HepG2 (cell line): ENCODE results near the gene ALG11. TPM values are rescaled to one million over a fixed set of nuclear protein-coding genes. Genes with fewer than 3 reads are reported as not detected.
A peak's percentile ranks its signal among the peaks of the same experiment; 100 is the strongest.

Experiments used
- ATF4 ChIP-seq, 2 experiments: fragments of 450-650 bp in 1 of 2; sonication (generic) in 1 of 2; formaldehyde crosslinking; IDR thresholded peaks; 2 replicates each; pipeline versions ENCODE4 v1.5.0 to v1.8.0; 2020 to 2022; ENCODE audit warnings: mild to moderate bottlenecking in 1 of 2, missing genetic modification reagents in 1 of 2
- GFI1 ChIP-seq: sonication (generic); formaldehyde crosslinking; IDR thresholded peaks from 2 replicates; pipeline ENCODE4 v1.5.0; 2020; ENCODE audit warnings: missing genetic modification reagents, mild to moderate bottlenecking, borderline replicate concordance
- GTF2F1 ChIP-seq: fragments of 150-350 bp; IDR thresholded peaks from 2 replicates; pipeline ENCODE4 v1.6.1; 2014; ENCODE audit warnings: low read length
- IRF9 ChIP-seq: sonication (generic); formaldehyde crosslinking; IDR thresholded peaks from 2 replicates; pipeline ENCODE4 v1.8.0; 2022; ENCODE audit warnings: missing genetic modification reagents, mild to moderate bottlenecking, borderline replicate concordance
- MED8 ChIP-seq: sonication (generic); formaldehyde crosslinking; IDR thresholded peaks from 2 replicates; pipeline ENCODE4 v1.8.1; 2023; ENCODE audit warnings: mild to moderate bottlenecking, missing genetic modification reagents; ENCODE audit not compliant: insufficient replicate concordance
- RXRB ChIP-seq: IDR thresholded peaks from 2 replicates; pipeline ENCODE4 v1.6.1; 2016; ENCODE audit warnings: borderline replicate concordance, missing genetic modification reagents, missing compliant biosample characterization
- SPEN ChIP-seq: sonication (generic); formaldehyde crosslinking; IDR thresholded peaks from 2 replicates; pipeline ENCODE4 v1.5.1; 2020; ENCODE audit warnings: low read depth, mild to moderate bottlenecking, missing genetic modification reagents
- TBL1XR1 ChIP-seq: fragments of 150-350 bp; IDR thresholded peaks from 2 replicates; pipeline ENCODE4 v1.6.1; 2014; ENCODE audit warnings: borderline replicate concordance, low read length; ENCODE audit not compliant: partially characterized antibody
- U2AF2 ChIP-seq: fragments of 200-400 bp; formaldehyde crosslinking; IDR thresholded peaks from 2 replicates; pipeline ENCODE4 v1.6.1; 2017; ENCODE audit warnings: low read depth, mild to moderate bottlenecking, low read length
- ZFP37 ChIP-seq: sonication (generic); formaldehyde crosslinking; IDR thresholded peaks from 2 replicates; pipeline ENCODE4 v1.4.0; 2020; ENCODE audit warnings: missing genetic modification reagents, borderline replicate concordance
- ZHX2 ChIP-seq, 2 experiments: sonication (generic) in 1 of 2; formaldehyde crosslinking in 1 of 2; IDR thresholded peaks; 2 replicates each; pipeline versions ENCODE4 v1.6.1 to v1.9.0; 2014 to 2022; ENCODE audit warnings: antibody characterized with exemption in 1 of 2, borderline replicate concordance in 1 of 2, inconsistent platforms in 1 of 2, low read depth in 1 of 2, missing genetic modification reagents in 1 of 2
- ZNF280D ChIP-seq: sonication (generic); formaldehyde crosslinking; IDR thresholded peaks from 2 replicates; pipeline ENCODE4 v1.5.1; 2020; ENCODE audit warnings: mild to moderate bottlenecking, missing genetic modification reagents
- ZNF503 ChIP-seq: sonication (generic); formaldehyde crosslinking; IDR thresholded peaks from 2 replicates; pipeline ENCODE4 v1.4.0; 2020; ENCODE audit warnings: missing genetic modification reagents
- polyA plus RNA-seq, 8 experiments: library from polyadenylated mRNA; depleted of rRNA in 3 of 8; stranded (reverse) in 7 of 8; unstranded in 1 of 8; fragments of >200 nt; fragmentation: Illumina TruSeq in 4 of 8; extraction: Trizol in 4 of 8; gene quantifications; 2 replicates each; pipeline versions ENCODE4 v1.2.1 to v1.2.3, GENCODE V29; 2011 to 2016; ENCODE audit warnings: low read depth in 4 of 8, missing spikeins in 1 of 8, mixed read lengths in 1 of 8; ENCODE audit not compliant: insufficient read depth in 1 of 8
- total RNA-seq, 5 experiments: library from RNA; depleted of rRNA; stranded (reverse); fragments of >200 nt; fragmentation: Illumina TruSeq; extraction: Trizol; gene quantifications; 2 replicates each; pipeline ENCODE4 v1.2.3, GENCODE V29; 2016; ENCODE audit warnings: low read depth in 1 of 5

The ALG11 gene
- total and polyA plus RNA-seq, 2 of the 13 experiments (the other 11 are each of a cell fraction or from before 2014, with no cell fraction given) = 14.7 to 27.9 TPM

- TF ChIP-seq GFI1 (CRISPR knock-in tag) (peak; percentile 81), RXRB (CRISPR knock-in tag) (peak; percentile 87), GTF2F1 (peak; percentile 77), SPEN (CRISPR knock-in tag) (peak; percentile 71; the same call in 1 of the 2 replicates), ZNF503 (CRISPR knock-in tag) (peak; percentile 89; the same call in 1 of the 2 replicates), ATF4 (CRISPR knock-in tag; IDR thresholded peaks at IDR 0.05) (peak; percentile 80 to 98; a peak in 3 of 4 replicates), MED8 (CRISPR knock-in tag) (peak; percentile 69), ZFP37 (CRISPR knock-in tag) (no peak), ZNF280D (peak; percentile 74), IRF9 (CRISPR knock-in tag) (peak; percentile 75; the same call in 1 of the 2 replicates), U2AF2 (no peak), ZHX2 (IDR thresholded peaks at IDR 0.05; ENCODE audit: low read depth) (no peak), ZHX2 (CRISPR knock-in tag; IDR thresholded peaks at IDR 0.05; ENCODE audit: borderline replicate concordance) (0 out of 2 replicates have a peak, but pooled peaks have one; percentile 56), TBL1XR1 (peak; percentile 15)
These were observed 13.5 kb downstream of the ALG11 start (continued) for GRCh38 chr13:52025475-52026245.
